GM23338 (cell line): Measurements from ENCODE around the gene HMX2.

ENCODE experiments used
- CREB1 ChIP-seq: fragments of 250-450 bp; sonication (Bioruptor Pico); IDR thresholded peaks from 2 replicates; pipeline ENCODE4 v1.5.0; 2020; ENCODE audit warnings: low read depth, mild to moderate bottlenecking, moderate library complexity
- CTCF ChIP-seq, 2 experiments: fragments of 200-600 bp in 1 of 2; sonication (generic) in 1 of 2; conservative IDR thresholded peaks; 2 replicates each; pipeline versions ENCODE4 v1.5.1 to v1.6.1; 2016 to 2017; ENCODE audit warnings: antibody characterized with exemption in 2 of 2, low read depth in 2 of 2, mild to moderate bottlenecking in 2 of 2, moderate library complexity in 1 of 2
- POLR2AphosphoS5 ChIP-seq: IDR thresholded peaks from 2 replicates; pipeline ENCODE4 v1.6.1; 2016; ENCODE audit warnings: antibody characterized with exemption, low read depth
- ZNF114 ChIP-seq: fragments of 250-450 bp; sonication (Bioruptor Pico); IDR thresholded peaks from 2 replicates; pipeline ENCODE4 v1.5.0; 2020; ENCODE audit warnings: mild to moderate bottlenecking, moderate library complexity

GRCh38 chr10:123146894-123147634 lies 872 bp upstream of the HMX2 start:
- TF ChIP-seq CTCF (conservative IDR thresholded peaks at IDR 0.05; ENCODE audit: low read depth in 2 of 2), result no peak
- TF ChIP-seq POLR2AphosphoS5, result no peak
- no peak for TF ChIP-seq CREB1 (CRISPR knock-in tag)
- TF ChIP-seq ZNF114 (CRISPR knock-in tag), result no peak
